Measurements from ENCODE around the gene CFAP20DC. TPM values are rescaled to one million over a fixed set of nuclear protein-coding genes. Genes with fewer than 3 reads are reported as not detected.
A peak's percentile ranks its signal among the peaks of the same experiment; 100 is the strongest.

CFAP20DC gene
- total and polyA plus RNA-seq, 2 of the 4 experiments (the other 2 are of a cell fraction): 1.2 to 1.6 TPM

DNA sequence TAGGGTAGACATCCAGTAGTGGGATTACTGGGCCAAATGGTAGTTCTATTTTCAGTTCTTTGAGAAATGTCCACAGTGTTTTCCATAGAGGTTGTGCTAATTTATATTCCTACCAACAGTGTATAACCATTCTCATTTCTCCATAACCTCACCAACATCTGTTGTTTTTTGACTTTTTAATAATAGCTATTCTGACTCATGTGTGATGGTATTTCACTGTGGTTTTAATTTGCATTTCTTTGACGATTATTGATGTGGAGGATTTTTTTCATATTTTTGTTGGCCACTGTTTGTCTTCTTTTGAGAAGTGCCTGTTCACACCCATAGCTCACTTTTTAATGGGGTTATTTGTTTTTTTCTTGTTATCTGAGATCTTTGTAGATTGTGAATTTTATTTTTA is 125.2 kb downstream of the CFAP20DC start:
- ChIA-PET POLR2A (ENCODE audit: unreplicated experiment) (no interaction called here), CTCF (no interaction called here)
- Histone ChIP-seq H4K20me1 (ENCODE audit: insufficient read depth, low read length) (no peaks in the 10 kb centered on the region), H3K79me1 (ENCODE audit: low read depth in 1 of 2, low read length in 2 of 2) (no peaks in the 10 kb centered on the region), H3K4me2 (ENCODE audit: low read depth, low read length) (no peak overlapping the region), H2BK20ac (ENCODE audit: low read depth, low read length) (no peak overlapping the region), H3K14ac (replicated peaks; ENCODE audit: low read depth, low read length) (no peak overlapping the region), H2AK9ac (replicated peaks; ENCODE audit: low read depth, low read length, poor library complexity) (no peak overlapping the region), H3K27ac (ENCODE audit: insufficient read depth, low read length) (no peak overlapping the region), H3K4me1 (ENCODE audit: control insufficient read depth, insufficient read depth, low read length) (no peaks in the 10 kb centered on the region), H3K9me1 (ENCODE audit: insufficient read depth, low read length) (no peaks in the 10 kb centered on the region), H2BK120ac (ENCODE audit: low read depth, low read length) (no peak overlapping the region), H3K56ac (ENCODE audit: extremely low read depth, insufficient read depth, low read length) (no peak overlapping the region), H2BK5ac (ENCODE audit: low read depth, low read length, poor library complexity, severe bottlenecking) (no peak overlapping the region), H2BK15ac (ENCODE audit: low read depth, low read length) (no peak overlapping the region), H3K27me3 (ENCODE audit: control insufficient read depth, insufficient read depth, low read length) (no peaks in the 10 kb centered on the region), H4K5ac (ENCODE audit: low read depth, low read length) (no peak overlapping the region), H2AFZ (replicated peaks; ENCODE audit: low read length, poor library complexity) (no peak overlapping the region), H2AK5ac (ENCODE audit: low read depth, low read length) (no peak overlapping the region), H3K18ac (ENCODE audit: low read depth, low read length) (no peak overlapping the region), H3K4me3 (ENCODE audit: insufficient read depth, low read depth, low read length) (no peak overlapping the region), H3K9me3 (ENCODE audit: control insufficient read depth, insufficient read depth, low read length) (no peaks in the 10 kb centered on the region), H3K4ac (ENCODE audit: low read depth, low read length) (no peak overlapping the region), H4K8ac (ENCODE audit: low read depth in 2 of 2, low read length in 2 of 2) (no peak overlapping the region), H3K9ac (ENCODE audit: low read depth, low read length) (no peak overlapping the region), H3K36me3 (ENCODE audit: control insufficient read depth, insufficient read depth, low read length) (no peaks in the 10 kb centered on the region), H4K91ac (ENCODE audit: insufficient read depth, low read depth, low read length) (no peak overlapping the region), H3K23ac (ENCODE audit: low read depth, low read length) (no peak overlapping the region)
- TF ChIP-seq MXI1 (IDR thresholded peaks at IDR 0.05; ENCODE audit: borderline replicate concordance, low read depth, low read length) (no peak), RCOR1 (IDR thresholded peaks at IDR 0.05; ENCODE audit: insufficient replicate concordance, low read length) (no peak), MAFK (IDR thresholded peaks at IDR 0.05; ENCODE audit: low read depth, low read length) (no peak), RFX5 (IDR thresholded peaks at IDR 0.05; ENCODE audit: low read depth, low read length) (no peak), POLR2A (IDR thresholded peaks at IDR 0.05; ENCODE audit: low read depth, low read length) (no peak), CEBPB (IDR thresholded peaks at IDR 0.05; ENCODE audit: low read depth, low read length) (no peak)
- dilution Hi-C loops (cut with HindIII; ENCODE audit: low sequenced_read_pairs, unreplicated experiment) (no loop called here), in situ Hi-C loops (cut with MboI; ENCODE audit: low sequenced_read_pairs) (no loop called here), intact Hi-C loops (cut with micrococcal nuclease) (no loop called here)
- ATAC-seq (ENCODE audit: low read depth): no peak
- no CpG with 5 or more reads among the region's 1 CpG for WGBS, 2 experiments (ENCODE audit: extremely low coverage in 2 of 2, insufficient read length in 1 of 2)
- peak; percentile 26 for DNase-seq
- no TSS peak for BruUV-seq (replicated peaks)
